ENCODE measurements around the gene EMP3. TPM values are rescaled to one million over a fixed set of nuclear protein-coding genes. Genes with fewer than 3 reads are reported as not detected.

Gene EMP3
- total and polyA plus RNA-seq, 2 of the 13 experiments (the other 11 are each of a cell fraction or from before 2014, with no cell fraction given) = 2.2 to 7.8 TPM

- TF ChIP-seq BCLAF1 (IDR thresholded peaks at IDR 0.05) (no peak), POLR2AphosphoS5 (IDR thresholded peaks at IDR 0.05; ENCODE audit: low read depth, low read length) (no peak), IKZF5 (CRISPR knock-in tag; IDR thresholded peaks at IDR 0.05) (peak; percentile 37; the same call in 1 of the 2 replicates), PRMT3 (CRISPR knock-in tag; IDR thresholded peaks at IDR 0.05; ENCODE audit: borderline replicate concordance, low read depth) (no peak), MAFK (conservative IDR thresholded peaks at IDR 0.05 in 1 of 2, IDR thresholded peaks at IDR 0.05 in 1 of 2; ENCODE audit: low read length in 2 of 2) (0 out of 4 replicates have a peak, but pooled peaks of 1 of the 2 experiments have one; percentile 14), CAMTA2 (CRISPR knock-in tag; IDR thresholded peaks at IDR 0.05; ENCODE audit: borderline replicate concordance) (no peak), ZNF878 (CRISPR knock-in tag; IDR thresholded peaks at IDR 0.05) (no peak), ZNF772 (CRISPR knock-in tag; IDR thresholded peaks at IDR 0.05) (no peak), SKI (IDR thresholded peaks at IDR 0.05; ENCODE audit: partially characterized antibody) (no peak), ZSCAN12 (CRISPR knock-in tag; IDR thresholded peaks at IDR 0.05) (no peak), THYN1 (CRISPR knock-in tag; IDR thresholded peaks at IDR 0.05; ENCODE audit: borderline replicate concordance, low read depth) (no peak), CC2D1A (CRISPR knock-in tag; IDR thresholded peaks at IDR 0.05) (no peak), KAT7 (CRISPR knock-in tag; IDR thresholded peaks at IDR 0.05; ENCODE audit: borderline replicate concordance) (no peak), ATF5 (CRISPR knock-in tag; IDR thresholded peaks at IDR 0.05; ENCODE audit: low read depth) (no peak), CSRNP1 (CRISPR knock-in tag; IDR thresholded peaks at IDR 0.05) (no peak), RAD21 (CRISPR knock-in tag; IDR thresholded peaks at IDR 0.05) (no peak), NR2F2 (IDR thresholded peaks at IDR 0.05; ENCODE audit: borderline replicate concordance, low read depth) (peak; percentile 72; the same call in 1 of the 2 replicates), TP53 (CRISPR knock-in tag; conservative IDR thresholded peaks at IDR 0.05) (no peak), GATAD1 (CRISPR knock-in tag; IDR thresholded peaks at IDR 0.05) (no peak), MZF1 (CRISPR knock-in tag; IDR thresholded peaks at IDR 0.05; ENCODE audit: borderline replicate concordance) (no peak), ATF2 (CRISPR knock-in tag; IDR thresholded peaks at IDR 0.05) (no peak), POLR2A (IDR thresholded peaks at IDR 0.05; ENCODE audit: insufficient read depth in 1 of 2, low read depth in 2 of 2, low read length in 2 of 2) (no peak)
These were observed 29.9 kb upstream of the EMP3 start (continued) for GRCh38 chr19:48295458-48295857.
